Prostate gland (tissue), 2 donors: ENCODE measurements around the gene COPG1.

ENCODE experiments used
- CTCF ChIP-seq, 4 experiments: fragments of 200-600 bp in 2 of 4; fragments of 450-650 bp in 2 of 4; sonication (generic) in 2 of 4; IDR thresholded peaks; 1 replicate in 3 of 4; 2 replicates in 1 of 4; pipeline ENCODE4 v1.5.1; 2016 to 2019; ENCODE audit warnings: antibody characterized with exemption in 4 of 4, mild to moderate bottlenecking in 2 of 4, moderate library complexity in 2 of 4
- POLR2AphosphoS5 ChIP-seq: sonication (generic); formaldehyde crosslinking; IDR thresholded peaks from one replicate; pipeline ENCODE4 v1.6.1; 2017; ENCODE audit warnings: antibody characterized with exemption

- no peak for TF ChIP-seq CTCF (IDR thresholded peaks at IDR 0.05)
- no peak for TF ChIP-seq POLR2AphosphoS5
Measured at GRCh38 chr3:129326138-129326537, 76.7 kb downstream of the COPG1 start.
